Jurkat, Clone E6-1 (cell line): ENCODE results near the gene CTBP1.
A peak's percentile ranks its signal among the peaks of the same experiment; 100 is the strongest.

Source experiments
- DNase-seq: peaks from one replicate; pipeline ENCODE4 v3.0.0-alpha.2; 2011; ENCODE audit warnings: low read depth, low spot score
- H3K4me3 ChIP-seq: 2 replicates; pipeline ENCODE4 v1.5.1; 2011; ENCODE audit warnings: mild to moderate bottlenecking, low read length, control low read depth, moderate library complexity

Gene CTBP1

GRCh38 chr4:1171311-1172227 lies 77.4 kb downstream of the CTBP1 start:
- DNase-seq, result no peak
- no peak overlapping the region for H3K4me3 ChIP-seq

GRCh38 chr4:1170976-1171310 lies 78.0 kb downstream of the CTBP1 start:
- DNase-seq, result no peak
- no peak overlapping the region for H3K4me3 ChIP-seq

GRCh38 chr4:1170156-1170975 lies 78.6 kb downstream of the CTBP1 start:
- H3K4me3 ChIP-seq, result no peak overlapping the region
- DNase-seq, result no peak

GRCh38 chr4:1169691-1170096 lies 79.2 kb downstream of the CTBP1 start:
- no peak overlapping the region for H3K4me3 ChIP-seq
- no peak for DNase-seq

- DNase-seq, result no peak
- no peak overlapping the region for H3K4me3 ChIP-seq
Measured at GRCh38 chr4:1169171-1169671, 79.7 kb downstream of the CTBP1 start.

GRCh38 chr4:1168191-1169101 lies 80.5 kb downstream of the CTBP1 start:
- no peak for DNase-seq
- H3K4me3 ChIP-seq, result peak overlapping the region; percentile 62

- H3K4me3 ChIP-seq, result peak overlapping the region; percentile 62
- DNase-seq, result peak; percentile 82
Measured at GRCh38 chr4:1167244-1167949, 81.5 kb downstream of the CTBP1 start.

- H3K4me3 ChIP-seq, result peak overlapping the region; percentile 62
- DNase-seq, result no peak
Measured at GRCh38 chr4:1166509-1167243, 82.3 kb downstream of the CTBP1 start.

- no peak for DNase-seq
- H3K4me3 ChIP-seq, result no peak overlapping the region
Measured at GRCh38 chr4:1164956-1165545, 83.9 kb downstream of the CTBP1 start.

- DNase-seq, result no peak
- no peak overlapping the region for H3K4me3 ChIP-seq
Measured at GRCh38 chr4:1164444-1164843, 84.5 kb downstream of the CTBP1 start.

- DNase-seq, result no peak
- H3K4me3 ChIP-seq, result no peak overlapping the region
Measured at GRCh38 chr4:1164040-1164439, 84.9 kb downstream of the CTBP1 start.
